GM19467 (cell line): ENCODE data around the gene OR4C11.

ENCODE experiments used
- ATAC-seq: cut with Tn5 transposase; IDR thresholded peaks from one replicate; pipeline ENCODE4 v1.9.1; 2021; ENCODE audit warnings: mild to moderate bottlenecking, moderate library complexity; ENCODE audit not compliant: unreplicated experiment

The OR4C11 gene, protein sequence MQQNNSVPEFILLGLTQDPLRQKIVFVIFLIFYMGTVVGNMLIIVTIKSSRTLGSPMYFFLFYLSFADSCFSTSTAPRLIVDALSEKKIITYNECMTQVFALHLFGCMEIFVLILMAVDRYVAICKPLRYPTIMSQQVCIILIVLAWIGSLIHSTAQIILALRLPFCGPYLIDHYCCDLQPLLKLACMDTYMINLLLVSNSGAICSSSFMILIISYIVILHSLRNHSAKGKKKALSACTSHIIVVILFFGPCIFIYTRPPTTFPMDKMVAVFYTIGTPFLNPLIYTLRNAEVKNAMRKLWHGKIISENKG

DNA sequence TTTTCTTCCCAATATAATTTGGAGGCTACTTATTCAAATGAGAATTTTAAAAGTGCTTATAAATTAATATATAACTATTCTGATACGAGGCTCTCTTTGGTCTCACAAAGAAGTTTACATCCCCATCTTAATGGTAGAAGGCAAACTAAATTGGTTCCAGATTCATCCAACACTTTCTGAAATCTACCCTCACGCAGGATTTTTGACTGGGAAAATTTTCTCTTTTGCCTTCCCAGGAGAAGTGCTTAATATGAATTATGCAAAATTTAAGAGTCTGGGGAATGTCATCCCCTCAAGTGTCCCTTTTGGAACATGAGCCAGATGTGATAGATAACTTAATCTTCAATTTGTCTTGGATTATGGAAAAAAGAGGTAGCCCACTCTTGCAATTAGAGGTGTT, at the start of gene OR4C11:
Gene OR4C11, minus strand, starts transcription at position 101 of the 400 bp plus-strand sequence. CDS start 3,272 bp downstream, outside the sequence.
- ATAC-seq = no peak

DNA sequence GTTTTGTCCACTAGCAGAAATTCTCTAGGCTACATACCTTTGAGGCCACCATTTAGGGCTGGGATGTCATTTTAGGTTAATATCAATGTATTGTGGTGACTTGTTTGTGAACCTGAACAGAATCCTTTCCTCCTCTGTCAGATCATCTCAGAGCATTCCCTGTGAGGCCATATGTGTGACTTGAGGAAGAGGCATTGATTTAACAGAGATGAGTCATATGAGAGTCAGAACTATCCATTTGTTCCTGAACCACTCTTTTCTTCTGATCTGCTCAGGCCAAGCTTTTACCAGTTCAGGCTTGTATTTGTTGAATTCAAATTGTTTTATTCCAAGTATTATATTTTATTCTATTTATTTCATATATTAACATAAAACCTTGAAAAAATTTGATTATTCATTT, 47.7 kb upstream of the OR4C11 start:
- ATAC-seq = no peak

DNA sequence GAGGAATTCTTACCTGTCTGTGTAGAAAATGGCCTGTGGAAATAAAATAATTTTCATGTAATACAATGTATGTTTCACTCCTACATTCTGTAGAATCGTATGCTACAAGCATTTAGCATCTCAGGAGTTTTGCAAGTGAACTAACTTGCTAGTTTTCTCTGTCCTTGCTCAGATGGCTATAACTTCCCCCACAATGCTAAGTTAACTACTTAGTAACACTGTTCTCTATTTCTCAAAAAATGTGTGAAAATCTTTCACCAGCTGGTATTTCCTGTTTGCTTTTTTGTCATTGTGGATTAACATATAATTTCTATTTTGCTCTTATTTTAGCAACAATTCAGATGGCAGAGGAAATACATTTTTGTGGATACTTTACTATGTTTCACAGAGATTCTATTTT, 45.1 kb upstream of the OR4C11 start:
- no peak for ATAC-seq

DNA sequence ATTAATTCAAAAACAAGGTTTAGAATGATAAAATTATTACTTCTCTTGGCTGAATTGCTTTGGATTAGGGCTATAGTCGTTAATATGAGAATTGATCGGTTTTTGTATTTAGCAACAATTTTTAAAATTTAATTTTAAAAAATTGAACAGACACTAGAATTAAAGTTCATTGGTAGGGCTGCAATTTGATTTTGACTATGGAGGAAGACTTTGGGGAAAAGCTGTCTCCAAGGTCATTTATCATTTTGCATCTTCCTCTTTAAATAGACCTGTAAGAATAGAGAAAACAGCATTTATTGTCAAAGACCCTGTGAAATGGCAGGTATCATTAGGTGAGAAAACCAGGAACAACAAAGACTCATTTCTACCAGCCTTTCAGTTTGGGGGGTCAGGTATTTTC, 40.6 kb upstream of the OR4C11 start, which contains the start of gene OR4S2:
Gene OR4S2, plus strand, starts transcription at position 301 of the 400 bp plus-strand sequence. CDS start 2,577 bp downstream, outside the sequence.
- no peak for ATAC-seq

DNA sequence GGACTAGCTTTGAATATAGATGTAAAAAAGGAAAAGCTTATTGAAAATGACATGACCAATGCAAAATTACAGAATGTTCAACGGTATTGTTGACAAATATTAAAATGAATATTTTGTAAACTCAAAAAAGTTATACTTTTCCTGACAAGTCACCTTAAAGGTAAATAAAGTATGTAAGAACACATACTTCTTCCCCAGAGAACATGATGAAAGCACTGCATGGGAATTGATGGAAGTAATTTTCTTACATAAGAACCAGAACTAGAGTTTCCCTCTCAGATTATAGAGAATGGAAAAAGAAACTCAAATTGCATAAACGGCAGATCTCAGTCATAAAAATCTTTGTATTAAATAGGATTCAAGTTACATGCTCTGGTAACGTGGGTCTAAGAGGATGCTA, 27.4 kb upstream of the OR4C11 start, which contains the start of gene OR4P4:
Gene OR4P4, plus strand, starts transcription at position 301 of the 400 bp plus-strand sequence.
- no peak for ATAC-seq

DNA sequence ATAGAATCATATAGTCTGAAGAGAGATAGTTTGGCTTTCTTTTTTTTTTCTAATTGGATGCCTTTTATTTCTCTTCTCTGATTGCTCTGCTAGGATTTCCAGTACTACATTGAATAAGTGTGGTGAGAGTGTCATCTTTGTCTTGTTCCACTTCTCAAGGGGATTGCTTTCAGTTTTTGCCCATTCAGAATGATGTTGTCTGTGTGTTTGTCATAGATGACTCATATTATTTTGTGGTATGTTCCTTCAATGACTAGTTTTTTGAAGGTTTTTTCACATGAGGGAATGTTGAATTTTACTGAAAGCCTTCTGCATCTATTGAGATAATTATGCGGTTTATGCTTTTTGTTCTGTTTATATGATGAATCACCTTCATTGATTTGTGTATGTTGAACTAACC, 17.1 kb upstream of the OR4C11 start:
- ATAC-seq = no peak

DNA sequence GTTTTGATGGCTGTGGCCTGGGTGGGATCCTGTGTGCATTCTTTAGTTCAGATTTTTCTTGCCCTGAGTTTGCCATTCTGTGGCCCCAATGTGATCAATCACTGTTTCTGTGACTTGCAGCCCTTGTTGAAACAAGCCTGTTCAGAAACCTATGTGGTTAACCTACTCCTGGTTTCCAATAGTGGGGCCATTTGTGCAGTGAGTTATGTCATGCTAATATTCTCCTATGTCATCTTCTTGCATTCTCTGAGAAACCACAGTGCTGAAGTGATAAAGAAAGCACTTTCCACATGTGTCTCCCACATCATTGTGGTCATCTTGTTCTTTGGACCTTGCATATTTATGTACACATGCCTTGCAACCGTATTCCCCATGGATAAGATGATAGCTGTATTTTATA, 34.9 kb downstream of the OR4C11 start:
- ATAC-seq = no peak

DNA sequence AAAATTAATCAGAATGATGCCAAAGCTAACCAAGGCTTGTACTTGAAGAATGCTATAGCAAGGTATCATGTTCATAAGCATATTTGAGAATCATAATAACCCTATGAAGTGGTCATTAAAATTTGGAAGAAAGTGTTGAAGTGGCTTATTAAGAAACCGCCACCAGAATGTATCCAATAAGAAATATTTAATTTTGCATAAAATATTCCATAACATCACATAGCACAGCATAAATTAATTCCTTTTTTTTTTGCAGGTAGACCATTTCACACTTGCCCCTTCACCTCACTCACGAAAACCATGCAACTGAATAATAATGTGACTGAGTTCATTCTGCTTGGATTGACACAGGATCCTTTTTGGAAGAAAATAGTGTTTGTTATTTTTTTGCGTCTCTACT, 35.6 kb downstream of the OR4C11 start, which contains the start of gene OR4C16:
Gene OR4C16, plus strand, starts transcription at position 301 of the 400 bp plus-strand sequence. Its CDS starts 0 bp downstream, at position 301.
- ATAC-seq = no peak

DNA sequence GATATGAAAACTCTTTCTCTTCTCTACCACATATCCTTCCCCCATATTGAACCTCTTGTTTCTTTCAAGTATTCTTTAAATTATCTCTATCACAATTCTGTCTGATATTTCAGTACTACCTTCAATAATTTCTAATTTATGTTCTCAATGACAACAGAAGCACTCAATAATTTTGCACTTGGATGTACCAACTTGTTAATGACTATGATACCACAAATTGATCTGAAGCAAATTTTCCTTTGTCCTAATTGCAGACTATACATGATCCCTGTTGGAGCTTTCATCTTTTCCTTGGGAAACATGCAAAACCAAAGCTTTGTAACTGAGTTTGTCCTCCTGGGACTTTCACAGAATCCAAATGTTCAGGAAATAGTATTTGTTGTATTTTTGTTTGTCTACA, 53.3 kb downstream of the OR4C11 start, which contains the start of gene OR4C15:
Gene OR4C15, plus strand, starts transcription at position 301 of the 400 bp plus-strand sequence. Its CDS starts 0 bp downstream, at position 301.
- no peak for ATAC-seq
